Endothelial cell (in vitro differentiated cells): ENCODE measurements around the gene FAM81A. TPM values are rescaled to one million over a fixed set of nuclear protein-coding genes. Genes with fewer than 3 reads are reported as not detected.

Experiments used
- DNase-seq: peaks from one replicate; pipeline ENCODE4 v3.0.0; 2021; ENCODE audit warnings: low spot score
- H3K27ac Mint-ChIP-seq: one replicate; pipeline ENCODE4 v1.8.0; 2021; ENCODE audit warnings: mixed read lengths, inconsistent platforms; ENCODE audit not compliant: unreplicated experiment
- H3K27me3 Mint-ChIP-seq: one replicate; pipeline ENCODE4 v1.8.0; 2021; ENCODE audit warnings: mild to moderate bottlenecking, moderate library complexity, mixed read lengths, inconsistent platforms; ENCODE audit not compliant: unreplicated experiment
- H3K36me3 Mint-ChIP-seq: one replicate; pipeline ENCODE4 v1.8.0; 2021; ENCODE audit warnings: mild to moderate bottlenecking, low read depth, mixed read lengths, inconsistent platforms; ENCODE audit not compliant: unreplicated experiment
- H3K4me1 Mint-ChIP-seq: one replicate; pipeline ENCODE4 v1.8.0; 2021; ENCODE audit warnings: mild to moderate bottlenecking, mixed read lengths, inconsistent platforms; ENCODE audit not compliant: unreplicated experiment
- H3K4me3 Mint-ChIP-seq: one replicate; pipeline ENCODE4 v1.8.0; 2021; ENCODE audit warnings: mild to moderate bottlenecking, mixed read lengths, inconsistent platforms; ENCODE audit not compliant: unreplicated experiment
- H3K9me3 Mint-ChIP-seq: one replicate; pipeline ENCODE4 v1.8.0; 2021; ENCODE audit warnings: mixed read lengths, inconsistent platforms; ENCODE audit not compliant: unreplicated experiment
- CTCF ChIP-seq: fragments of 200-600 bp; sonication (generic); IDR thresholded peaks from one replicate; pipeline ENCODE4 v1.5.0; 2021; ENCODE audit warnings: antibody characterized with exemption; ENCODE audit not compliant: unreplicated experiment
- total RNA-seq: library from RNA; stranded (reverse); fragmentation: NEBNext Ultra II Directional; extraction: Animal tissue kit (Norgen Biotek cat#: 25700); gene quantifications from one replicate; pipeline ENCODE4 v1.2.1, GENCODE V29; 2021; ENCODE audit not compliant: unreplicated experiment

Gene FAM81A
- total RNA-seq, 1 donor from 2014 or later, result 0.23 TPM

- no peak overlapping the region for H3K27ac Mint-ChIP-seq
- no peaks in the 10 kb centered on the region for H3K9me3 Mint-ChIP-seq
- H3K4me1 Mint-ChIP-seq, result peaks cover 7% of the 10 kb centered on the region
- no peaks in the 10 kb centered on the region for H3K36me3 Mint-ChIP-seq
- DNase-seq, result peak; percentile 91
- H3K4me3 Mint-ChIP-seq, result no peak overlapping the region
- peak; percentile 79 for TF ChIP-seq CTCF
- peaks cover 2% of the 10 kb centered on the region for H3K27me3 Mint-ChIP-seq
Observed at GRCh38 chr15:59528961-59529402, 91.0 kb downstream of the FAM81A start.

- no peak overlapping the region for H3K27ac Mint-ChIP-seq
- no peaks in the 10 kb centered on the region for H3K9me3 Mint-ChIP-seq
- no peaks in the 10 kb centered on the region for H3K4me1 Mint-ChIP-seq
- no peak for DNase-seq
- no peak for TF ChIP-seq CTCF
- H3K36me3 Mint-ChIP-seq, result no peaks in the 10 kb centered on the region
- H3K4me3 Mint-ChIP-seq, result no peak overlapping the region
- peaks cover 2% of the 10 kb centered on the region for H3K27me3 Mint-ChIP-seq
Observed at GRCh38 chr15:59531066-59531675, 93.2 kb downstream of the FAM81A start.

- no peaks in the 10 kb centered on the region for H3K9me3 Mint-ChIP-seq
- peak; percentile 52 for DNase-seq
- peak; percentile 90 for TF ChIP-seq CTCF
- peaks cover 2% of the 10 kb centered on the region for H3K27me3 Mint-ChIP-seq
- H3K36me3 Mint-ChIP-seq, result no peaks in the 10 kb centered on the region
- no peaks in the 10 kb centered on the region for H3K4me1 Mint-ChIP-seq
- no peak overlapping the region for H3K4me3 Mint-ChIP-seq
- H3K27ac Mint-ChIP-seq, result no peak overlapping the region
Observed at GRCh38 chr15:59532770-59533379, 94.9 kb downstream of the FAM81A start.

GRCh38 chr15:59536553-59536952 is 98.6 kb downstream of the FAM81A start:
- H3K4me1 Mint-ChIP-seq, result no peaks in the 10 kb centered on the region
- H3K27me3 Mint-ChIP-seq, result no peaks in the 10 kb centered on the region
- no peak overlapping the region for H3K4me3 Mint-ChIP-seq
- DNase-seq, result no peak
- no peaks in the 10 kb centered on the region for H3K36me3 Mint-ChIP-seq
- TF ChIP-seq CTCF, result no peak
- no peaks in the 10 kb centered on the region for H3K9me3 Mint-ChIP-seq
- no peak overlapping the region for H3K27ac Mint-ChIP-seq

- H3K4me1 Mint-ChIP-seq, result no peaks in the 10 kb centered on the region
- no peak overlapping the region for H3K27ac Mint-ChIP-seq
- no peaks in the 10 kb centered on the region for H3K9me3 Mint-ChIP-seq
- no peak overlapping the region for H3K4me3 Mint-ChIP-seq
- no peak for DNase-seq
- H3K36me3 Mint-ChIP-seq, result no peaks in the 10 kb centered on the region
- no peaks in the 10 kb centered on the region for H3K27me3 Mint-ChIP-seq
- TF ChIP-seq CTCF, result no peak
Observed at GRCh38 chr15:59537403-59537802, 99.4 kb downstream of the FAM81A start.
